IPS-NIHi11 (cell line): ENCODE results near the gene PLET1.
A peak's percentile ranks its signal among the peaks of the same experiment; 100 is the strongest.

Experiments
- DNase-seq: peaks from one replicate; pipeline ENCODE4 v3.0.0; 2012; ENCODE audit warnings: mixed read lengths, low spot score

PLET1 gene, protein sequence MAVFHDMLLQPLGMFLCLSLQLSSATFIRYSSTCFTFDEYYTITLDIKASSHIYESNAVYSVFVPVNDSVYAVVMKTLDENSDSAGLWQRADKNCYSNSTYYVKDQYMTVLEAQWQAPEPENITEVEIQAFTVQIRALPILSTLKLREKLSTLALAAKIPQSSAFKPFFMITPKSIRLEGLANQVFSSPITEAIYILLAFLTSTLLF

GRCh38 chr11:112260490-112260889 is at the start of gene PLET1:
Gene PLET1 (minus strand): TSS chr11:112260860. CDS start chr11:112260589, 271 bp downstream.
- no peak for DNase-seq

DNA sequence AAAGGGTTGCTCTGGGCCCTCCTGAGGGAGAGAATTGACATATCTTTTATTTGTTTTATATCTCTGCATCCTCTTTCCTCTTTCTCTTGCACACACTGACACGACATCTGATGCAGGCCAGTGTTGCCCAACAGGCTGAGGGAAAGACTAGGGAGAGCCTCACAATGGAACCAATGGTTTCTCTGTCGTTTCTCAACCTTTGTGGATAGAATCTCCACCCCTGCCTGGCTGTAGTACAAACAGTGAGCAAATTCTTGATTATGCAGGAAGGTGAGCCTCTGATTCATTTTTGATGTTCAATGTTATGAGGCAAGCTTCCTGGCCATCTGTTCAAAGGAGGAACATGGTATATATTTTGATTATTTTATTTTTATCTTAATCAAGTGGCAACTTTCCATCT is 49.8 kb upstream of the PLET1 start:
- DNase-seq: no peak

DNA sequence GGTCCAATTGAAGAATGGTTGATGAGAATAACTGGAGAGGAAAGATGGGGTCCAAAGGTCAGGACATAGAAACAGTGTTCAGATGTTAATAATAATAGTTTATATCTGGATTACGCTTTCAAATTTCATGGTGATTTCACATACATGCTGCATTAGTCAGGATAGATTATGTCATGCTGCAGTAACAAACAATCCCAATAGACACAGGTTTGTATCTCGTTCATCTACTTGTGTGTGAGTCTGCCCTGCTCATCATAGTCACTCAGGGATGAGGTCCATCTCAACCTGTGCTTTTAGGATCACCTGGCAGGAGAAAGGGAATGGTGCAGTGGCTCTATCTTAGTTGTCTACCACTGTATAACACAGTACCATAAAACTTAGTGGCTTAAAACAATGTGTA is 48.0 kb upstream of the PLET1 start:
- no peak for DNase-seq

GRCh38 chr11:112307616-112308015 is 47.0 kb upstream of the PLET1 start:
- DNase-seq: no peak

GRCh38 chr11:112306230-112306629 is 45.6 kb upstream of the PLET1 start:
- DNase-seq: no peak

GRCh38 chr11:112304914-112305313 is 44.3 kb upstream of the PLET1 start:
- DNase-seq: no peak

GRCh38 chr11:112303616-112304015 is 43.0 kb upstream of the PLET1 start:
- DNase-seq: no peak

GRCh38 chr11:112302226-112302868 is 41.7 kb upstream of the PLET1 start:
- no peak for DNase-seq

DNA sequence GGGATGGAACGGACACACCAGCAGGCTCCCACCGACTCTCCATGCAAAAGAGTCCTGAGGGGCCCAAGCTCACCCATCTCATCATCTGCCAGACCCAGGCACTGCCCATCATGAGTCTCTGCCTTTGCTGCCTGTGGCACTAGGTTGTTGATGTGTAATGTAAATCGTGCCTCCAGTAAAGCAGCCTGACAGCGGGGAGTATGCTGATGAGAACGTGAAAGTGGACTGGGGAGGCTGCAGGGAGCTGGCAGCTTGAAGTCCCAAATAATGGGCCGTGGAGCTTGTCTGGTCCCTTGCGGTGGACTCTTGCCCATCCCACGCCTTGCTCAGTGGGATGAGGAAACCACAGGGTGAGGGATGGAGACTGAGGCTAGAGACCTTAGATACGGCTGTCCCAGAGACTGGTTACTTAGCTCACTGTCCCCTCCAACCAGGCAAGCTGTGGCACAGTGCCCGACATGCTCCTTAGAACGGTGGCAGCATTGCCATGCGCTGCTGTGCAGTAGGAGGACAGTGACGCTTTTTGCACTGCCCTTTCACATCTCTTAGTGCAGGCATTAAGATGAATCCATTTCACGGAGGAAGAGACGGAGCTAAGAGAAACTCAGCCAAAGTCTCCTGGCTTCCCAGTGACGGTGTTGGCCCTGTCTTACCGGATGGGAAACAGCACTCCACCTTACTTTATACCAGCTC is 39.6 kb upstream of the PLET1 start:
- no peak for DNase-seq

DNA sequence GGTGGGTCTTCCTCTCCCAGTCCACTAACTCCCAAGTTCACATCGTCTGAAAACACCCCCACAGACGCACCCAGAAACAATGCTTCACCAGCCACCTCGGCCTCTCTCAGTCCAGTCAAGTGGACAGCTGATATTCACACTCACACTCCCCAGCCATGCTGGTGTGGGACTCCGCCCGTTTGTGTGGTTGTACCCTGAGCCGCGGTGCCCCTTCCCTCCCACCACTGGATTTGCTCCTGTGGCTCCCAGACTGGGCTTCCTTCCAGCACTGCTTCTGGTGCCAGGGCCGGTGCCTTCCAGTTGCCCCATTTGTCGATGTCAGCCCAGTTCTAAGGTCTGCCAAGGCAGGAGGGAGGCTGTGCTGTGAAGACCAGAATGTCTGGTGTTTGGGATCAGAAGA is 37.9 kb upstream of the PLET1 start:
- no peak for DNase-seq

GRCh38 chr11:112297248-112297866 is 36.7 kb upstream of the PLET1 start:
- no peak for DNase-seq

DNA sequence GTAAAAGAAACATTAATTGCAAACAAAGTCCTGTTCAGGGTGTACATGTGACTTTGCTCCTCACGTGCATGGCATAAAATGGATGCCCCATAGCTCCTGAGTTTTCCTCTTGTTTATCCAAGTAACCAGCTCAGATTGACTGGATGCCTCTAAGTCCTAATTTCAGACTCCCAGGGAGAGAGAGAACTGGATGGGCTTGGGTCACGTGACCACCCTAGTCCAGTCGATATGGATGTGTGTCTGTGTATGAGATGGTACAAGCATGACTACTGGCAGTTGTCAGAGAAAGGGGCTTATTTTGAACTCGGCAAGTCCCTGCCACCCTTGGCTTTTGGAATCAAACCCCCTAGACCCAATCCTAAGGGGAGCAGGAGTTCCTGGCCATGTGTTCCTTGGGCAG is 35.4 kb upstream of the PLET1 start:
- no peak for DNase-seq

DNA sequence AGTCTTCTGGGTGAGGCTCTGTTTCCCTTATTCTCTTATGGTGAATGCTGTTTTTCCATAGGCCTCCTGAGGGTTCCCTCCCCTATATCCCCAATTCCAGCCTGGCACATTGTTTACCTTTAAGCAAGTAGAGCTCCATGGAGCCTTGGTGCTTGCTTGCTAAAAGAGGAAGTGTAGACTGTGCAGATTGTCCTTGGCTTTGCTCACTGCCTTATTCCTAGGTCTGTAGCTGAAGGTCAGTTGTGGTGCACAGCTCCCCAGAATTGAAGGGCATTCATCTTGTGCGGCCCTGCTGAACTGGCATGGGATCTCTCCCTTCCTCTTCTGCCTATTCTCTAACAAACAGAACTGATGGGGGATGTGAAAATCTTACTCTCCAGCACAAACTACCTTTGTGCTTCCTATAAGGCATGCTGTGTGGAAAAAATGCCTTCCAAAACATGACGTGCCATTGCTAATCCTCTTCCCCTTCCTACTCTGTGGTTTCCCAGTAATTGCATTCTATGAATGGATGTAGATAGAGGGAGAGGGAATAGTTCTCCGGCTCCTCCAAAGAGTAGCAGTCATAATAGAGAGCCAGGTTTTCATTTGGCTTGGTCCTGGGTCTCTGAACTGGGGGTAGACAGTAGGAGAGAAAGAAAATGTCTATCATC is 34.2 kb upstream of the PLET1 start:
- no peak for DNase-seq

- DNase-seq: no peak
Observed at GRCh38 chr11:112293614-112294013, 33.0 kb upstream of the PLET1 start.

- no peak for DNase-seq
Observed at GRCh38 chr11:112292785-112293407, 32.2 kb upstream of the PLET1 start.

DNA sequence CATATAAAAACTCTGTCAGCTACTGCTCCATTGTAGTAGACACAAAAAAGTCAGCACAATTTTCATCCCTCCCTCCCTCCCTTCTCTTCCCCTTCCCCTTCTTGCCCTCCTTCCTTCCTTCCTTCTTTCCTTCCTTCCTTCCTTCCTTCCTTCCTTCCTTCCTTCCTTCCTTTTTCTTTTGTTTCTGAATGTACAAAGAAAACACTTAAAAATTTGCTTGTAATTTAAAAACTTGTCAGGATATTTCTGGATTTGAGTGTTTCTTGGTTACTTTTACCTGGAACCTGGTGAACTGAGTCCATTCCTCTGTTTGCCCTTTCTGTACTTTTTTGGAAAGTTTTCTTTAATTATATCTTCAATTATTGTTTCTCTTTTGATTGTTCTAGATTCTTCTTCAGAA is 31.5 kb upstream of the PLET1 start:
- DNase-seq: no peak

DNA sequence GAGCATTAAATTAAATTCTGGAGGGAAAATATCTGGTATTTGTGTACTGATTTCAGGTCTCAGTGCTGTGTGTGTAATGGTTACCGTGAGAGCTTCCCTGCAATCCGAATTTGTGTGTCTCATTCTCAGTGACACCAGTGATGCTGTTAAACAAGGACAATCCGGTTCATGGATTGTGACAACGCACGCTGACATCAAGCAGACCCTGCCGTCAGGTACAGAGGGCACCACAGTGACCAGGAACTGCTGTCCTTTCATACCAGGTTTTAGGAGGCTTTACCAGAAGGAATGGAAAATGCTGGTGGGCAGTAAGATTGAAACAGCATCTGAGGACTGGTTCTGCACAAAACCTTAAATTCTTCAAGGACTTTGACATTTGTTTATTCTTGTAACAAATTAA is 30.5 kb upstream of the PLET1 start:
- DNase-seq: no peak

DNA sequence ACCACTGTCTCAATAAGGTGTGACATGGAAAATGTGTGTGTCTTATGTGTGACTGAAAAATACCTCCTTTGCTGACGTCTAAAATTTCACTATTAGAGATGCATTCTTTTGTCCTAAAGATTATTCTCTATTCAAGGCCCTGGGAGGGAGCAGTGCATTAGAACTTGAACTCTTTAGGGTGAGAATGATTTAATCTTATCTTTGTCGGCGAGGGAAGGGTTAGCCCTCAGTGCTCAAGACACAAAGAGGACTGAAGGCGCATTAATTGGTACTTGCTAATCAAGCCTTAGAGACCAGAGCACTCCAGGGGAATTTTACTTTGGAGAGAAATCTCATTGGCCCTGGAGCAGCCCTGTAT is 29.8 kb upstream of the PLET1 start:
- no peak for DNase-seq

DNA sequence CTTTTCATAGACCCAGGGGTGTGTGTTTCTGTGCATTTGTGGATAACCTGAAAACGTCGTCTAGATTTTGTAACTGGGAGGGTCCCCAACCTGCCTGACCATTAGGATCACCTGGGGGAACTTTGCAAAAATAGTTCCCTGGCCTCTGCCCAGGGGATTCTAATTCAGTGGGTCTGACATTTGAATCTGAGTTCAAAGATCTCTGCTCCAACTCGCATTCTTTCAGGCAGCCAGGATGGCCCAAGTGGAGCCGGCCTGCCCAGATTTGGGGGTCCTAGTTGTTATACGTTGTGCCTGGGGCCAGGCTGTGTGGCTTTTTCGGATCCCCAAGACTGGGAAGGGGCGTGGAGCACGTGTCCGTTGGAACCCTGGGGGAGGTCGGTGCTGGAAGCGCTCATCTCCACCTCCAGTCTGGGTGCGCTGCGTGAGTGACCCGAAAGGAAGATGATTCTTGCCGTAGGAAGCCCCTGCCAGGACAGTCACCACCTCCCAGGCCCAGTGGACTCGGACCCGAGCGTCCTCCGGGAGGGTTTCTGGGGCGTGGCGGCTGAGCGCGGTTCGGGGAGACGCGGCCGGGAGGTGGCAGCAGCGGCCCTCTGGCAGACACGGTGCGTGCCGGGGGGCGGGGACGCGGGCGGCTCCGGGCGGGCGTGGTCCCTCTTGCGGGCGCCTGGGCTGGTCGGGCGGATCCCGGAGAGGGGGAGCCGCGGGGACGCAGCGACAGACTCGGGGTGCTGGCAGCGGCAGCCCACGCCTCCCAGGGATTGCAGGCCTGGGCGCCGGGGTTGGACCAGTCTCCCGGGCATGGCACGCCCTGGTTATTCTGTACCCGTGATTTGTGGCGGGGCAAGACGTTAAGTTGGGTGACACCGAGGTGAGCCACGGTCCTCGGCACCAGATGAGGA is 29.2 kb upstream of the PLET1 start:
- DNase-seq: peak; percentile 96

DNA sequence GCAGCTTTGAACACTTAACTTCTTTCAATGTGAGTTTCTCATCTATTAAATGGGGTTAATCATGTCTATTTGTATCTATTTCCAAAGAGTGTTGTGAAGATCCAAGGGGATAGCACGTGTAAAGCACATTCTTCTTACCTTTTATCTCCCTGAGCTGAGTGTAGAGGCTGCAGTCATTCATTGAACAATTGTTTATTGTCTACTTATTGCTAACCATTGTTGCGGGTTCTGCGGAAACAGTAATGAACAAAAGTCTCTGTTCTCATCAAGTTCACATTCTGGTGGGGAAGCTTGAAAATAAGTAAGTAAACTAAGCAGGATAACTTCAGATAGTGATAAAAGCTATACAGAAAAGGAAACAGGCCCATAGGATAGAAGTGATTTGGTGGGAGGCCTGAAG is 27.4 kb upstream of the PLET1 start:
- no peak for DNase-seq

- no peak for DNase-seq
Observed at GRCh38 chr11:112285841-112286311, 25.2 kb upstream of the PLET1 start.
